Type B pancreatic cell (in vitro differentiated cells): ENCODE data around the gene TAP1. TPM values are rescaled to one million over a fixed set of nuclear protein-coding genes. Genes with fewer than 3 reads are reported as not detected.

Experiments
- DNase-seq: peaks from one replicate; pipeline ENCODE4 v3.0.0; 2021; ENCODE audit warnings: mixed read lengths; ENCODE audit not compliant: unreplicated experiment; ENCODE audit errors: extremely low spot score
- H3K27ac Mint-ChIP-seq: 2 replicates; pipeline ENCODE4 v1.8.0; 2021; ENCODE audit warnings: mild to moderate bottlenecking, mixed read lengths
- H3K27me3 Mint-ChIP-seq: 2 replicates; pipeline ENCODE4 v1.8.0; 2021; ENCODE audit warnings: mixed read lengths
- H3K36me3 Mint-ChIP-seq: 2 replicates; pipeline ENCODE4 v1.8.0; 2021; ENCODE audit warnings: mixed read lengths
- H3K4me1 Mint-ChIP-seq: one replicate; pipeline ENCODE4 v1.8.0; 2021; ENCODE audit warnings: mixed read lengths; ENCODE audit not compliant: unreplicated experiment
- H3K4me3 Mint-ChIP-seq: 2 replicates; pipeline ENCODE4 v1.8.0; 2021; ENCODE audit warnings: mild to moderate bottlenecking, mixed read lengths
- H3K9me3 Mint-ChIP-seq: 2 replicates; pipeline ENCODE4 v1.8.0; 2021; ENCODE audit warnings: mixed read lengths
- CTCF ChIP-seq: fragments of 200-600 bp; sonication (generic); conservative IDR thresholded peaks from 2 replicates; pipeline ENCODE4 v1.5.0; 2021; ENCODE audit warnings: antibody characterized with exemption, mild to moderate bottlenecking
- total RNA-seq: library from RNA; stranded (reverse); gene quantifications from 2 replicates; pipeline ENCODE4 v1.2.1, GENCODE V29; 2021; ENCODE audit warnings: low replicate concordance

Gene TAP1
- total RNA-seq, 1 donor from 2014 or later: 16.7 TPM

GRCh38 chr6:32845384-32845884, 8.1 kb downstream of the TAP1 start:
- Mint-ChIP-seq H3K4me3 (no peak overlapping the region), H3K27ac (no peak overlapping the region), H3K4me1 (peaks cover 8% of the 10 kb centered on the region), H3K9me3 (no peaks in the 10 kb centered on the region), H3K36me3 (peaks cover 10% of the 10 kb centered on the region), H3K27me3 (peaks cover 83% of the 10 kb centered on the region)
- TF ChIP-seq CTCF: no peak
- no peak for DNase-seq

- H3K4me3 Mint-ChIP-seq: peak overlapping the region; percentile 96
- no peak for DNase-seq
- H3K4me1 Mint-ChIP-seq: peaks cover 8% of the 10 kb centered on the region
- H3K27me3 Mint-ChIP-seq: peaks cover 78% of the 10 kb centered on the region
- H3K9me3 Mint-ChIP-seq: no peaks in the 10 kb centered on the region
- peaks cover 10% of the 10 kb centered on the region for H3K36me3 Mint-ChIP-seq
- peak overlapping the region; percentile 84 for H3K27ac Mint-ChIP-seq
- no peak for TF ChIP-seq CTCF
These were observed 8.6 kb downstream of the TAP1 start for GRCh38 chr6:32844839-32845383.

- H3K4me1 Mint-ChIP-seq: peaks cover 8% of the 10 kb centered on the region
- H3K27ac Mint-ChIP-seq: peak within 1 kb of the TSS; percentile 84
- H3K36me3 Mint-ChIP-seq: peaks cover 10% of the 10 kb centered on the region
These were observed 9.3 kb downstream of the TAP1 start, which contains the start of gene PSMB8 for GRCh38 chr6:32843979-32844838. TSS of gene PSMB8 (minus strand) at chr6:32844047. CDS start at chr6:32843996, 51 bp downstream.

GRCh38 chr6:32843331-32843978, 10.0 kb downstream of the TAP1 start:
- Mint-ChIP-seq H3K27ac (peak overlapping the region; percentile 84), H3K27me3 (peaks cover 67% of the 10 kb centered on the region), H3K36me3 (peaks cover 4% of the 10 kb centered on the region), H3K4me1 (peaks cover 8% of the 10 kb centered on the region), H3K4me3 (peak overlapping the region; percentile 96), H3K9me3 (no peaks in the 10 kb centered on the region)
- DNase-seq: no peak
- TF ChIP-seq CTCF: no peak

More at GRCh38 chr6:32843979-32844838, 9.3 kb downstream of the TAP1 start, which contains the start of gene PSMB8:
- Mint-ChIP-seq H3K27me3 (peaks cover 75% of the 10 kb centered on the region), H3K4me3 (peak within 1 kb of the TSS; percentile 96), H3K9me3 (no peaks in the 10 kb centered on the region)
- TF ChIP-seq CTCF: peak; percentile 42
- peak; percentile 91 for DNase-seq

- H3K36me3 Mint-ChIP-seq: no peaks in the 10 kb centered on the region
- TF ChIP-seq CTCF: no peak
- peaks cover 59% of the 10 kb centered on the region for H3K27me3 Mint-ChIP-seq
- peak overlapping the region; percentile 96 for H3K4me3 Mint-ChIP-seq
- H3K4me1 Mint-ChIP-seq: peaks cover 8% of the 10 kb centered on the region
- no peak for DNase-seq
- H3K9me3 Mint-ChIP-seq: no peaks in the 10 kb centered on the region
- no peak overlapping the region for H3K27ac Mint-ChIP-seq
These were observed 10.8 kb downstream of the TAP1 start for GRCh38 chr6:32842690-32843089.
